ENCODE data around the gene GRP. TPM values are rescaled to one million over a fixed set of nuclear protein-coding genes. Genes with fewer than 3 reads are reported as not detected.
A peak's percentile ranks its signal among the peaks of the same experiment; 100 is the strongest.

Gene GRP
- total RNA-seq, 2 donors from 2014 or later: not detected

- DNase-seq (no peak), ATAC-seq (peak; percentile 44)
- H3K9me3 ChIP-seq (ENCODE audit: control insufficient read depth, low read length, poor library complexity, severe bottlenecking): no peaks in the 10 kb centered on the region
- Mint-ChIP-seq H3K27ac (no peak within 1 kb of the TSS), H3K4me3 (peak within 1 kb of the TSS; percentile 71), H3K36me3 (ENCODE audit: low read depth) (peaks cover 3% of the 10 kb centered on the region), H3K4me1 (peaks cover 26% of the 10 kb centered on the region), H3K27me3 (peaks cover 83% of the 10 kb centered on the region)
These were observed 53.2 kb downstream of the GRP start, which contains the start of gene RAX for GRCh38 chr18:59272891-59273758. Gene RAX (minus strand): TSS chr18:59273454. CDS start chr18:59273206, 248 bp downstream.

DNA sequence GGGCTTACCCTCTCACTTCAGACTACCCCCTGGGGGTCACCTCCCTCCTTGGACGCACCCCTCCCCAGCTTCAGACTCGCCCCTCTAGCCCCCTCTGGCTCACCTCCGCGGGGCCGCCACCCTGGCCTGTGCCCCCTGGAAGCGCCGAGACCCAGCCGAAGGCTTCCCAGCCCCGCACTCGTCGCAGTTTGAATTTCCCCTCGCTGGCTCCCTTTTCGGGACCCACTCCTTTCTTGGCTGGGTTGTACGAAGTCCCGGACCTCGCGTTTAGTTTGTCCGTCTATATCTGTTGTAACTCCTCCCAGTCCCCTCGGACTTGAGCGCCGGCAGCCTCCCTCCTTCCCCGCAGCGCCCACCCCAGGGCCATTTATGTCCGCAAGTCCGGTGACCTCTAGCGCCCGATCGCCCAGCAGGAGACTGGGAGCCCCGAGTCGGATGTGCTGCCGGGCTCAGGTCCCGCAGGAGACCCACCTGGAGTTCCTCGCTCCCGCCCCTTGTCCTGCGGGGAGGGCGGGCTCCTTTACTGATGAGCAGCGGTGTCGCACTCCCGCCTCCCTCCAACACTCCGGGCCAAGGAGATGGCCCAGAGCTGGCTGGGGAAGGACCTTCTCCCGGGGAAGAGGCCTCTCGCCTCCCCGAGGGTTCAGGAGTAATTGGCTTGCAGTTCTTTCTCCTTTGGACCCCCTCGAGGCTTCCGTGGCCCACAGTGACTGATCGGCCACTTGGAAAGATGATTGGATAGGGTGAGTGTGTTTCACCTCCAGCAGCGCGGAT, 54.0 kb downstream of the GRP start:
- Mint-ChIP-seq H3K4me1 (peaks cover 20% of the 10 kb centered on the region), H3K27ac (no peak overlapping the region), H3K36me3 (ENCODE audit: low read depth) (peaks cover 3% of the 10 kb centered on the region), H3K4me3 (peak overlapping the region; percentile 71), H3K27me3 (peaks cover 85% of the 10 kb centered on the region)
- no peak for ATAC-seq
- no peak for DNase-seq
- no peaks in the 10 kb centered on the region for H3K9me3 ChIP-seq (ENCODE audit: control insufficient read depth, low read length, poor library complexity, severe bottlenecking)

DNA sequence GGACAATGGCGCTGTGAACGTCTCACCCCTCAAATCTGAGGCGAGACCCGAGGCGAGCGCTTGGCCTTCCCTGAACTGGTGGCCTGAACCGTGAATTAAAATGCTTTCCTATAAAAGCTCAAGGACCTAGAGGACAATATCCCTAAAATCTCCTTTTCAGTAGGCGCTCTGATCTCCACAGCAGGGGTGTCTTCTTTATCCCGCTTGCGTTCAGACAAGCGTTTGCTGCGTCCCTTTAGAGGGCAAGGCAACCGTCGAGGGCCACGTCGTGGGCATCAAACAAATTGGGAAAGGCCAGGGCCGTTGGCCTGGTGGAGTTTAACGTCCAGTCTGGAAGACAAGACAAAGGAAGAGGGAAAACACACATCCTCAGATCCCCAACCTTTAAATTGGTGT, 54.6 kb downstream of the GRP start:
- H3K36me3 Mint-ChIP-seq (ENCODE audit: low read depth): peaks cover 3% of the 10 kb centered on the region
- no peak overlapping the region for H3K27ac Mint-ChIP-seq
- no peak overlapping the region for H3K4me3 Mint-ChIP-seq
- no peak for ATAC-seq
- DNase-seq: no peak
- peaks cover 85% of the 10 kb centered on the region for H3K27me3 Mint-ChIP-seq
- peaks cover 17% of the 10 kb centered on the region for H3K4me1 Mint-ChIP-seq
- H3K9me3 ChIP-seq (ENCODE audit: control insufficient read depth, low read length, poor library complexity, severe bottlenecking): no peaks in the 10 kb centered on the region

DNA sequence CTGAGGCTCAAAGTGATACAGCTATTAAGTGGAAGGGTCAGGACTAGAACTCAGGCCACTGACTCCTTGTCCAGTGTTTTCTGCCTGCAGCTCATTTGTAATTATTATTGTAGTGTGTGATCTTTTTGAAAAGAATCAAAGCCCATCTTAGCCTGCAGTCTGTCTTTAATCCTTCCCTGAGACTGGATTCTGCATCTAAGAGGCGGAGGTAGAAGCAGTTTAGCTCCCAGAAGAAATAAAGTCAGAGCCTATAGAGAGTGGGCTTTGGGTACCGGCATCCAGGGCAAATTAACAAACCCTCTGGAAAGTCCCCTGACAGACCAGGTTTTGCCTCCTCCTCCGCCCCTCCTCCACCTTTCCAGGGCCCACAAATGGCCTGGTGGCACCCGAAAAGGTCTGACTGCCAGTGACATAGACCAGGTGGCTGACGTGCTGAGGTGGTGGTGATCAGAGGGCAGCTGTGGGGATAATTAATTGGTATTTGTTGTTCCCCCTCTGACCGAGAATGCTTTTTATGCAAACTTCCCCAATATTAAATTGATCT, 55.5 kb downstream of the GRP start:
- Mint-ChIP-seq H3K27me3 (peaks cover 83% of the 10 kb centered on the region), H3K27ac (no peak overlapping the region), H3K4me1 (peaks cover 11% of the 10 kb centered on the region), H3K36me3 (ENCODE audit: low read depth) (no peaks in the 10 kb centered on the region), H3K4me3 (no peak overlapping the region)
- H3K9me3 ChIP-seq (ENCODE audit: control insufficient read depth, low read length, poor library complexity, severe bottlenecking): no peaks in the 10 kb centered on the region
- ATAC-seq (no peak), DNase-seq (no peak)

DNA sequence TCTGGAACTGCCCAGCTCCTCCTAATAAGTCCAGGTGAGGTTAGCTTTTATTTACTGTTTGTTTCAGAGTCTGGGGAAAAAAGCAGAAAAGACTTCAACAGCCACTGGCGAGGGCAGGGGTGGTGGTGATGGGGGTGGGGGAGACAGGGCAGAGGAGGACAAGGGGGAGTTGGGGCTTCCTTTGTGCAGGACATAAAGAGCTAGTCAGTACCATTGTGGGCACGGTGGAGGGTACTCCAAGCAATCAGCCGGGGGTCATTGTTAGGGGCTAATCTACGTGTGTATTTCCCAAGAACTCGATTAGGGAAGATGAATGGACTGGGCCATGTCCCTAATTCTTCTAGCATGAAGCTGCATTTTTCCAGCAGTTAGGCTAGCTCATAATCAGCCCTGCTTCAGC, 56.1 kb downstream of the GRP start:
- Mint-ChIP-seq H3K36me3 (ENCODE audit: low read depth) (peaks cover 2% of the 10 kb centered on the region), H3K27me3 (peaks cover 83% of the 10 kb centered on the region), H3K4me1 (peaks cover 11% of the 10 kb centered on the region), H3K27ac (no peak overlapping the region), H3K4me3 (no peak overlapping the region)
- ATAC-seq (no peak), DNase-seq (no peak)
- no peaks in the 10 kb centered on the region for H3K9me3 ChIP-seq (ENCODE audit: control insufficient read depth, low read length, poor library complexity, severe bottlenecking)

DNA sequence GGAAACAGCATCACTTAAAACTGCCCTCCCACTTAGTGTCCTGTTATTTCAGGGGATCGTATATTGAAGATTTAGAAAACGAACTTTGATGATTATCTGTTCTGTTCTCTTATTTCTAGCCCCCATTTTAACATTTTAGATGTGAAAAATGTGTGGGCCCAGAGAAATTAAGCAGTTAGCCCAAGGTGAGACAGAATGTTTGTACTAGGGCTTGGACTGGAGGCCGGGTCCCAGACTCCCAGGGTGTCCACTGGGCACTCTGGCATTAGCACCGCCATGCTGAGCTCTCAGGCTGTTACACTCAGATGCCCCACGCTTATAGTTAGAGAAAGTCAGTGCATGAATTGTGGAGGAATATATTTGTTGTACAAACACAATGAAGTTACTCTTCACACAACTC, 58.8 kb downstream of the GRP start:
- peaks cover 94% of the 10 kb centered on the region for H3K27me3 Mint-ChIP-seq
- H3K4me1 Mint-ChIP-seq: peaks cover 3% of the 10 kb centered on the region
- ATAC-seq: no peak

DNA sequence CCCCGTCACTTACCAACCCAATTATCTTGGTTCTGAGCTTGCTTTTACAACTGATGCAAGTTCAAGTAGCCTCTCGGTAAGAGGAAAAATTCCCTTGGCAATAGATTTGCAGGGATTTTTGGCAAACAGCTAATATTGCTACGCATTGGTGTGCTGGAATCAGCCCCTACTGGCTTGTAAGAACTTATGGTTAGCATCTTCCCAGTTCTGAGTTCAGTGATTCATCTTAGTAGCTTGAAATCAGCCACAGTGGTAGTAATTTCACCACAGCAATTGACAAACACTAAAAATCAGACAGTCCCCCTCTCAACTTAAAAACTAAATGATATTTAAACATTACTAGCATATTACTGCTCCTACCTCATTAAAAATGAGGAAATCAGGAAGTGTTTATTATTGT, 59.2 kb downstream of the GRP start:
- H3K9me3 ChIP-seq (ENCODE audit: control insufficient read depth, low read length, poor library complexity, severe bottlenecking): no peaks in the 10 kb centered on the region
- ATAC-seq (no peak), DNase-seq (no peak)
- H3K27ac Mint-ChIP-seq: no peak overlapping the region
- peaks cover 2% of the 10 kb centered on the region for H3K4me1 Mint-ChIP-seq
- peaks cover 2% of the 10 kb centered on the region for H3K36me3 Mint-ChIP-seq (ENCODE audit: low read depth)
- H3K4me3 Mint-ChIP-seq: no peak overlapping the region
- H3K27me3 Mint-ChIP-seq: peaks cover 94% of the 10 kb centered on the region

More for the DNA sequence above, 58.8 kb downstream of the GRP start:
- H3K9me3 ChIP-seq (ENCODE audit: control insufficient read depth, low read length, poor library complexity, severe bottlenecking): no peaks in the 10 kb centered on the region
- Mint-ChIP-seq H3K4me3 (no peak overlapping the region), H3K27ac (no peak overlapping the region), H3K36me3 (ENCODE audit: low read depth) (peaks cover 2% of the 10 kb centered on the region)
- DNase-seq: no peak

- H3K9me3 ChIP-seq (ENCODE audit: control insufficient read depth, low read length, poor library complexity, severe bottlenecking): no peaks in the 10 kb centered on the region
- peaks cover 2% of the 10 kb centered on the region for H3K36me3 Mint-ChIP-seq (ENCODE audit: low read depth)
- no peak for ATAC-seq
- H3K4me1 Mint-ChIP-seq: no peaks in the 10 kb centered on the region
- no peak for DNase-seq
- H3K27ac Mint-ChIP-seq: no peak overlapping the region
- no peak overlapping the region for H3K4me3 Mint-ChIP-seq
- peaks cover 94% of the 10 kb centered on the region for H3K27me3 Mint-ChIP-seq
These were observed 59.8 kb downstream of the GRP start for GRCh38 chr18:59279722-59280121.

Other genes starting within 250 kb of the GRP start
- gene SEC11C, start 80.3 kb upstream of the GRP start, total RNA-seq: 10 to 100 TPM; 77.7 to 78.9 TPM
- not detected for gene RAX, start 53.3 kb downstream of the GRP start, total RNA-seq
- gene CPLX4, start 98.5 kb downstream of the GRP start, total RNA-seq: not detected
- gene LMAN1, start 139.1 kb downstream of the GRP start, total RNA-seq: 10 to 100 TPM; 47.2 to 58.1 TPM

Measured in T-helper 17 cell (primary cell).